ENCODE measurements around the gene SLC15A1.

- no peak for TF ChIP-seq CTCF (IDR thresholded peaks at IDR 0.05 in 4 of 5, conservative IDR thresholded peaks at IDR 0.05 in 1 of 5)
- TF ChIP-seq POLR2A (IDR thresholded peaks at IDR 0.05) = no peak
Measured at GRCh38 chr13:98781905-98782304, 29.4 kb upstream of the SLC15A1 start.

Measured in gastrocnemius medialis (tissue), 4 donors.